Stimulated activated CD4-positive, alpha-beta T cell treated with anti-CD3 and anti-CD28 coated beads, Interleukin-15, amount 100 ng/mL, for 24 hours (primary cell): ENCODE measurements around the gene JAKMIP1.

Experiments
- DNase-seq: peaks from one replicate; pipeline ENCODE4 v3.0.0-alpha.2; 2020

Gene JAKMIP1

GRCh38 chr4:6086846-6087245 is 113.5 kb downstream of the JAKMIP1 start:
- DNase-seq: no peak

DNA sequence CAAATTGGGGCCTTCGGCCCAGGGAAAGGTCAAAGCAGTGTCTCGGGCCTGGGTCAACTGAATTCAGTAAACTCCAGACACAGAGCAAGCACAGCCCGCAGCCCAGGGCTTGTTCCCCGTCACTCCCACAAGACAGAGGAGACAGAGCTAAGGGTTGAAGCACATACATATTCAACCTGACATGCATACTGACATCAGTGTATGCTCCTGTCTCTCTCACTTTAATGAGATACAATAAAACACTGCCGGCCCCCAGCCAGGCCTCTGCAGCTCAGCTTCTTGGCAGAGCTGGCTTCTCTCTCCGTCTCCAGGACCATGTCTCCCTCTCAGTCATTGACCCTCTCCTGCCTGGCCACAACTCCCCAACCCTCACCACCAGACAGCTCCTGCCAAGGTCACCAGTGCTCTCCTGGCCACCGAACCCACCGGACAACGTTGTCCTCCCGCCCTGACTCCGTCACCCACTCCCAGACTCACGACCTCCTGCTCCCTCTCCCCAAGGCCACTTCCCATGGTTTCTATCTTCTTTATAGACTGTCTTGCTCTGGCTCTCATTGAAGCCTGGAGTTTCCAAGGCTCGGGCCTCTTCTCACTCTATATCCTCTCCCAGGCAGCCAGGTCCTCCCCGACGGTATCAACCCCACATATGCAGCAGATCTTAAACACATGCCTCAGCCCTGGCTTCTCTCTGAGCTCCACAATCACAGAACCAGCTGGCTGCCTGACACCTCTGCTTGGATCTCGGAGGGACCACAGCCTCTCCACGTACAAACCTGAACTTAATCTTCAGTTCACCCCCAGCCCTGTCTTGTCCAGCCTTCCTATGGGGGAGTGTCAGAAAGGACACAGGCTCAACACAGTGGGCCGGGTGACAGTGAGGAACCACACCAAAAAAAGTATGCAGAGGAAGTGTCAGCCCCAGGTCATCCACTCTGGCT is 114.4 kb downstream of the JAKMIP1 start:
- no peak for DNase-seq

DNA sequence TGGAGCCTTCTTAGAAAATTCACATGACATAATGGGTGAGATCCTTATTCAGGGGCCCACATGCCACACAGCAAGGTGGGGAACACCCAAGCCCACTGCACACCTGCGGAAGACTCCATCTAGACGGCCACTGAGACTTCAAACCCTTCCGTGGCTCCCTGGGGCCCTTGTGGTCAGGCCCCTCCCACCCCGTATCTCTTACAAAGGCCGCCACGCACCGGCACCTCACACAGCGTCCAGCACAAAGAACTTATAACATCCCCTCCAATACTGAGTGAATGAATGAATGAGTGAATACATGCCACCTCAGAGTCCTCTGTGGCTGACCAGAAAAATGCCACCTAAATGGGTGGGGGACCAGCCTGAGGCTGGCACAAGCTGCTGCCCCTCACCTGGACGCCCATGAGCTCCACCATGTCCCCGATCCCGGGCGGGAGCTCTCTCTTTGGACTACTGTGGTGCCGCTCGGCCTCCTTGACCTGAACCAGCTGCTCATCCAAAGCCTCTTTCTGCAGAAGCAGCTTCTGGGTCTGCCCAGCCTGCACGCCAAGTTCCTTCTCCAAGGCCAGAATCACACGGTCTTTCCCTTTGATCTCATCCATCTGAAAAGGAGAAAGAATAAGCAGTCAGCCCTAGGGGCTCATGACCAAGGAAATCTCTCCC is 115.2 kb downstream of the JAKMIP1 start:
- no peak for DNase-seq

DNA sequence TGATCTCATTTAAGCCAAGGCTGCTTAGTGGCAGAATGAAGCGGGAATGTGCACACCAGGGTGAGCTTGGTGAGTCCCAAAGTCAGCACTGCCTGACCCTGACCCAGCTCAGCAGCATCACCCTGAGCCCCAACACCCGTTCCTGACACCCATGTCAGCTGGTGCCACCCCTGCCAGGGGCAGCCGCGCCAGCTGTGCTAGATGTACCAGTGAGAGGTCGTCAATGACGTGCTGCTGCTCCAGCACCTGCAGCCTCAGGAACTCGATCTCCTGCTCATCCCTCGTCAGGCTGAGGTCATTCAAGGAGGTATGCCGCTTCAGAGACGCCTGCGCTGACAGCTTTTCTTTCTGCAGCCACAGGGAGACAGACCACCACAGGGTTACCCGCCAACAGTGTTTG is 120.4 kb downstream of the JAKMIP1 start:
- DNase-seq: no peak

- DNase-seq: no peak
Observed at GRCh38 chr4:6078560-6078959, 121.8 kb downstream of the JAKMIP1 start.

DNA sequence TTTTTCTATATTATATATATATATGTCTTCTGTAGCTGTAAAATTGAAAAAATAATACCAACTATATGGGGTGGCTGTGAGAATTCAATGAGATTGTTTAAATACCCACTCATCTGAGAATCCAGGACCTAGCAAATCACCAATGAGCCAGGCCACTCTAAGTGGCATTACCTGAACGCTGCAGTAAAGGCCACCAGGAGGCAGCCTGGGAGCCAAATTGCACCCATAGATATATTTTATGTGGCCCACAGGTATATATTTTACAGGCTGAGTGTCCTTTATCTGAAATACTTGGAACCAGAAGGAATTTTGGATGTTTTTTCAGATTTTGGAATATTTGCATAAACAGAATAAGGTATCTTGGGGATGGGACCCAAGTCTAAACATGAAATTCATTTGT is 124.0 kb downstream of the JAKMIP1 start:
- peak; percentile 12 for DNase-seq

- DNase-seq: no peak
Observed at GRCh38 chr4:6074758-6075157, 125.6 kb downstream of the JAKMIP1 start.

DNA sequence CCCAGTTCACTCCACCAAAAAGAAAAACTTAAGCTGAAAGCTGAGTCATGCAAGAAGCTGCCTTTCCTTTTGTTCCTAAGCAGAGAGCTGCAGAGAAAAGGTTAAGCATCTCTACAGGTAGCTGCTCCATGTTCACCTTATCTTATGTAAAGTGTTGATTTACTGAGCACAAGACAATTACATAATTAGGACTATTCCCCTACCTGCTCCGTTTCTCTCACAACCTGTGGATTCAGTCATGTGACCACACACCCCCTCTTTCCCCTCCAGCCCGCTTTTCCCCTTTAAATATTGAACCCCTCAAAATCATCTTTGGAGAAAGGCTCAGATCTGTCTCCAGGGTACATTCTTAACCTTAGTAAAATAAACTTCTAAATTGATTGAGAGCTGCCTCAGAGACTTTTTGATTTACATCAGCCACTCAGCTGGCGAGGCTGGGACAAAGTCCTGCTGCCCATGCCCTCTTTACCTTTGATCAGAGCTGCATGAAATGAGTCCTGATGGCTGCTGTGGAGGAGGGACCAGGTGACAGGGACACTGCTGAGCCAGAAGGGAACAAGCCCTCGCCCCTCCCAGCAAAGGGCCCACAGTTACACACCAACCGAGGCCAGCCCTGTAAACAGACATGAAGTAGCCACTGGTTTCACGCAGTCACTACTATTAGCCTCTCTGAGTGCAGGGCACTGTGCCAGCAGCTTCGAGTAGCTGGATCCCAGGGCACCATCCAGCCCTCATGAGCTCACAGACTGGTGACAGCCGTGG is 128.2 kb downstream of the JAKMIP1 start:
- DNase-seq: no peak

- DNase-seq: no peak
Observed at GRCh38 chr4:6071191-6071958, 129.0 kb downstream of the JAKMIP1 start.

DNA sequence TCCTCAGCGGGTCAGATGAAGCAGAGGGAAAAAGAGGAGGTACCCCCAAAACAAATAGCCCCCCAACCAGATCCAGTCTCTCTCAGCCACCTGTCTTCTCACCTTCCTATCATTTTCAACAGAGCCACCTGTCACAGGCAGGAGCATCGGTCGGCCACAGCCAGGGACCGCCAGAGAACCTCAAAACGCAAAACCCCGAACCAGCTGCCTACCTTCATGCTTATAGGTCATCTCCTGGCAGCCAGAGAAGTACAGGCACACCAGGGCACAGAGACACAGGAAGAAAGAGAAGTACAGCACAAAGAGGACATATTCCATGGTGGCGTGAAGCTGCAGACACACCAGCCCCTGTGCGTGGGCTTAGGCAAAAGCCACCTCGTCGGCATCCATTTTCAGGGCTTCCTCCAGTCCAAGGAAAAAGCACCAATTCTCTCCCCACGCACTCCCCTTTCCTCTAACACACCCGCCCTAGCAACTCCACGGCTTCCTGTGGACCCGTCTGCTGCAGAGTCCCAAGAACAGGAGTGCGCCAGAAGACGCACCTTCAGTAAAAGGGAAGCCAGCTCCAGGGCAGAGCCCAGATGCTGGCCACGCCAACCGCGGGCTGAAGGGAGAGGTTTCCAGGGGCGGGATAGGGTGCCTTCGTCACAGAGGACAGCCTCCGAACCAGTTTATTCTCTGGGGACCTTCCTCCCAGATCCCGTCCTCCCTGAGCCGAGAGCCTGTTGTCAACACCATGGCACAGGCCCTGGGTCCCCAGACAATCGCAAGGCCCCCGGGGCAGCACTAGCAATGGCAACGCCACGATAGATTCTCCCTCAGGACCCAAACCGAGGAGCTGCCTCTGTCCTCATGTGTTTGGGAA is 130.3 kb downstream of the JAKMIP1 start:
- no peak for DNase-seq

- no peak for DNase-seq
Observed at GRCh38 chr4:6068986-6069385, 131.4 kb downstream of the JAKMIP1 start.

GRCh38 chr4:6065934-6066590 is 134.3 kb downstream of the JAKMIP1 start:
- no peak for DNase-seq

GRCh38 chr4:6065166-6065565 is 135.2 kb downstream of the JAKMIP1 start:
- DNase-seq: no peak

- DNase-seq: no peak
Observed at GRCh38 chr4:6064383-6064782, 136.0 kb downstream of the JAKMIP1 start.

DNA sequence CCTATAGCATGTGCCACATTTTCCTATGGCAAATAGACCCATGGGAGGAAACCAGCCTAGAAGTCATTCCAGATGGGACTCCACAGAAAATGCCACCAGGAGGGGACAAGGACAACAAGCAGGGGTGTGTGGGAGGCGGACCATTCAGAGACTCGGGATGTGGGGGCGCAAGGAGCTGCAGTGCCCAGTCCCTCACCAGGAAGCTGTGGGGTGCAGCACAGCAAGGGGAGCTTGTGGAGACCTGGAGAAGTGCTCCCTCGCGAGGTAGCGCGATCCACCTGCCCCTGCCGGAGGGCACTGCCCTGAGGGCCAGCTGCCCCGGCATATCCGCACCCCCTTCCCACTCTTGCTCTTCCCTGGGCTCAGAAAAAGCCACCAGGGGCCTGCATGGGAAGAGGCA is 136.7 kb downstream of the JAKMIP1 start:
- DNase-seq: no peak

GRCh38 chr4:6062133-6062532 is 138.2 kb downstream of the JAKMIP1 start:
- DNase-seq: no peak

GRCh38 chr4:6059375-6059805 is 141.0 kb downstream of the JAKMIP1 start:
- DNase-seq: no peak

DNA sequence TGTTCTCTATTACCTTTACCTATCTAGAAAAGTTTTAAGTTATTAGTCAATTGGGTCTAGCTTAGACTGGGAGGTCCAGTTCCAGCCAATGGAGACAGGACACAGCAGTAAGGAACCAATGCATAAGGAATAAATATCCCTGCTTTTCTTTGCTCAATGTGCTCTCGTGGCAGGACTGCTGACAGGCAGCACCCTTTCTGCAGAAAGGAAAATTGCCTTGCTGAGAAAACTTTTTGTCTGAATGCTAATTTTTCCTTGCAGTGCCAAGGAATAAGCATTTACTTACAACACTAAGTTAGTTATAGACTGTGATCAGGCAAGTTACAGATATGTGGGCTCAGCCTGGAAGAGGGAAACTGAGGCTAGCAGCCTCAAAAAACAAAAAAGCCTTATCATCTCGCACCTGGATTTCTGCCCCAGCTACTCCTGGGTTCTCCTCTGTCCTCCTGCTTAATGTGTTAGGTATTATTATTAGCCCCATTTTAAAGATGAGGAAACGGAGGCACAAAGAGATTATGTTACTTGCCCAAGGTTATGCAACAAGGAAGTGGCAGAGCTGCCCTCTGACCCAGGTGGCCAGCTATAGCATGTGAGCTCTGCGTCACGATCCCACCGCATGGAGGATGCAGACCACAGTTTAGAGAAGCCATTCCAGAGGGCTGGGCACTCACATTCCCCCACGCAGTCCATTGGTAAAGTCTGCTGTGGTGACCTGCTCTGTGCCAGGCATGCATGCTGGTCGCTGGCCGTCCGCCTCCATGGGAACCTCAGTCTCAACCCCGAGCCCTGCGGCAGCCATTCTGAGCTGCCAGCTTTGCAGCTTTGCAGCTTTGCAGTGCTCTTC is 141.6 kb downstream of the JAKMIP1 start:
- DNase-seq: no peak

DNA sequence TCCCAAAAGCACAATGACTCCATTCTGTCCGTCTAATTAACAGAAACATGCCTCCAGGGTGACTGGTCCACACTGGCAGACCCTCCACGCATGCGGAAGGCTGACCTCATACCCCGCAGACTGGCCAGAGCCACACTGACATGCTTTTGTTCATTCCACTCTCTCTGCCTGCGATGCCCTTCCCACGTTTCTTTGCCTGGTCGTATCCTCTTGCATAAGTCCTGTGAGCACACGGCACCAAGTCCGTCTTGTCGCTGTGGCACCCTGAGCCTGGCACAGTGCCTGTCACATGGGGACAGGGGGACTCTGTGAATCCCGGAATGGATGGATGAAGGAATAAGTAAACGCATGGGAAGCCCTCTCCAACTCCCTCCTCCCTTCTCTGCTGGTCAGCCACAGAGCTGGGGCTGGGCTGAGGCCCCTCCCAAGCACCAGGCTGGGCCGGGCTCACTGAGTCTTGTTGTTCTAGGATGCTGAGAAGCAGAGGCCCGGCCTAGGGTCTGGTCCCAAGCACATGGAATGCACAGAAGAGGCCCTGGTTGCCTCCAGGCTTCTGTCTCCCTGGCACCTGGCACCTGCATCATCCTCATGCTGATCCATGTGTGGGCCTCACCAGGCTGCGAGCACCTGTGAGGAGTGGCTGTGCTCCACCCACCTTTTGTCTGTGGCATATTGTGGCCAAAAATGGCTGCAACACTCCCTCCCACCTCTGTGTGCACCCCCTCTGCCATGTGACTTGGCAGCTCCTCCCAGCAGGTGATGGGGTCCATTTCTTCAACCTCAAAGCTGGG is 143.2 kb downstream of the JAKMIP1 start:
- DNase-seq: no peak
